Fibroblast of lung (primary cell): ENCODE data around the gene CAPZA3. TPM values are rescaled to one million over a fixed set of nuclear protein-coding genes. Genes with fewer than 3 reads are reported as not detected.

Source experiments
- DNase-seq, 2 donors: peaks; one replicate each; pipeline versions ENCODE4 v3.0.0 to v3.0.0-alpha.2; 2010; ENCODE audit warnings: low read depth in 2 of 2
- H2AFZ ChIP-seq: 2 replicates; pipeline ENCODE4 v1.5.1; 2012; ENCODE audit warnings: low read length, control low read depth, inconsistent platforms
- H3K27ac ChIP-seq: 2 replicates; pipeline ENCODE4 v1.5.1; 2011; ENCODE audit warnings: low read length, control low read depth; ENCODE audit not compliant: insufficient read depth
- H3K27me3 ChIP-seq: 2 replicates; pipeline ENCODE4 v1.5.1; 2011; ENCODE audit warnings: mild to moderate bottlenecking, low read length; ENCODE audit not compliant: control insufficient read depth, insufficient read depth
- H3K36me3 ChIP-seq: 2 replicates; pipeline ENCODE4 v1.5.1; 2011; ENCODE audit warnings: low read length; ENCODE audit not compliant: control insufficient read depth, insufficient read depth
- H3K4me1 ChIP-seq: 2 replicates; pipeline ENCODE4 v1.5.1; 2011; ENCODE audit warnings: low read length; ENCODE audit not compliant: control insufficient read depth, insufficient read depth; ENCODE audit errors: extremely low read depth
- H3K4me2 ChIP-seq: 2 replicates; pipeline ENCODE4 v1.5.1; 2011; ENCODE audit warnings: low read length, control low read depth; ENCODE audit not compliant: insufficient read depth; ENCODE audit errors: extremely low read depth
- H3K4me3 ChIP-seq, 4 experiments: fragments of 200-600 bp in 1 of 4; sonication (generic) in 1 of 4; replicated peaks in 1 of 4; 2 replicates each; pipeline ENCODE4 v1.5.1; 2011 to 2016; ENCODE audit warnings: low read length in 4 of 4, low read depth in 3 of 4, mild to moderate bottlenecking in 3 of 4, control low read depth in 2 of 4, inconsistent platforms in 1 of 4, mixed read lengths in 1 of 4; ENCODE audit not compliant: insufficient read depth in 1 of 4; ENCODE audit errors: control extremely low read depth in 1 of 4
- H3K79me2 ChIP-seq: 2 replicates; pipeline ENCODE4 v1.5.1; 2012; ENCODE audit warnings: mild to moderate bottlenecking, low read length, inconsistent platforms; ENCODE audit not compliant: control insufficient read depth, insufficient read depth
- H3K9ac ChIP-seq: 2 replicates; pipeline ENCODE4 v1.5.1; 2011; ENCODE audit warnings: mild to moderate bottlenecking, low read length, control low read depth; ENCODE audit not compliant: insufficient read depth
- H3K9me3 ChIP-seq: 2 replicates; pipeline ENCODE4 v1.5.1; 2012; ENCODE audit warnings: low read depth, low read length; ENCODE audit not compliant: control insufficient read depth, insufficient read depth
- H4K20me1 ChIP-seq: 2 replicates; pipeline ENCODE4 v1.5.1; 2011; ENCODE audit warnings: low read length; ENCODE audit not compliant: control insufficient read depth, insufficient read depth; ENCODE audit errors: extremely low read depth
- EZH2 ChIP-seq: IDR thresholded peaks from 2 replicates; pipeline ENCODE4 v1.5.1; 2012; ENCODE audit warnings: low read length, control low read depth, mild to moderate bottlenecking; ENCODE audit errors: missing control alignments
- polyA plus RNA-seq, 2 donors: library from polyadenylated mRNA; depleted of rRNA in 1 of 2; stranded (reverse) in 1 of 2; unstranded in 1 of 2; fragments of >200 nt; gene quantifications; 2 replicates each; pipeline ENCODE4 v1.2.1, GENCODE V29; 2011 to 2012; ENCODE audit warnings: missing spikeins in 1 of 2
- total RNA-seq: library from RNA; depleted of rRNA; stranded (reverse); fragments of >200 nt; gene quantifications from 2 replicates; pipeline ENCODE4 v1.2.1, GENCODE V29; 2014
- TF ChIP-seq, protein P1 (sequence below), 2 donors: IDR thresholded peaks in 1 of 2; conservative IDR thresholded peaks in 1 of 2; 1 replicate in 1 of 2; 2 replicates in 1 of 2; pipeline ENCODE4 v1.5.1; 2011 to 2012; ENCODE audit warnings: low read length in 2 of 2, control low read depth in 1 of 2, inconsistent platforms in 1 of 2, low read depth in 1 of 2, mild to moderate bottlenecking in 1 of 2

The CAPZA3 gene
- total and polyA plus RNA-seq, 2 donors (not counting 1 experiment from before 2014, with no cell fraction given), result not detected

DNA sequence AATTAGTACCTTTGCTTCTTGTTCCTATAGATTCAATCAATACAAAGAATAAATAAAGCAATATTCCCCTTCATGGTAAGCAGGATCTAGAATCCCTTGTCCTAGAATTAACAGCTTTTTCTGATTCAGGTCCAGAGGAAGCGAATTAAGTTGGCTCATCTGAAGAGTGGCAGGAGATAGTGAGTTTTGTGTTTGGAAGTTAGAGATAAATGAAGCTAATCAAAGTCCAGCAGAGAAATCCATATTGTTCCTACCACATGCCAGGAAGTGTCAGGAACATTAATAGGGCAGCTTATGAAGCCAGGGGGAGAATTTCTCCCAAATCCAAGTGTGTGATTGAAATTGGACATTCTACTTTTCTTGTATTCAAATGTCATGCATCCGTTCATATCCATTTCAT lies 13.9 kb downstream of the CAPZA3 start:
- H4K20me1 ChIP-seq, result no peaks in the 10 kb centered on the region
- no peaks in the 10 kb centered on the region for H3K79me2 ChIP-seq
- no peak overlapping the region for H3K4me3 ChIP-seq
- H3K36me3 ChIP-seq, result no peaks in the 10 kb centered on the region
- peaks cover 9% of the 10 kb centered on the region for H3K4me1 ChIP-seq
- no peak overlapping the region for H3K4me2 ChIP-seq
- no peaks in the 10 kb centered on the region for H3K27me3 ChIP-seq
- no peak for TF ChIP-seq EZH2
- TF ChIP-seq, protein P1, sequence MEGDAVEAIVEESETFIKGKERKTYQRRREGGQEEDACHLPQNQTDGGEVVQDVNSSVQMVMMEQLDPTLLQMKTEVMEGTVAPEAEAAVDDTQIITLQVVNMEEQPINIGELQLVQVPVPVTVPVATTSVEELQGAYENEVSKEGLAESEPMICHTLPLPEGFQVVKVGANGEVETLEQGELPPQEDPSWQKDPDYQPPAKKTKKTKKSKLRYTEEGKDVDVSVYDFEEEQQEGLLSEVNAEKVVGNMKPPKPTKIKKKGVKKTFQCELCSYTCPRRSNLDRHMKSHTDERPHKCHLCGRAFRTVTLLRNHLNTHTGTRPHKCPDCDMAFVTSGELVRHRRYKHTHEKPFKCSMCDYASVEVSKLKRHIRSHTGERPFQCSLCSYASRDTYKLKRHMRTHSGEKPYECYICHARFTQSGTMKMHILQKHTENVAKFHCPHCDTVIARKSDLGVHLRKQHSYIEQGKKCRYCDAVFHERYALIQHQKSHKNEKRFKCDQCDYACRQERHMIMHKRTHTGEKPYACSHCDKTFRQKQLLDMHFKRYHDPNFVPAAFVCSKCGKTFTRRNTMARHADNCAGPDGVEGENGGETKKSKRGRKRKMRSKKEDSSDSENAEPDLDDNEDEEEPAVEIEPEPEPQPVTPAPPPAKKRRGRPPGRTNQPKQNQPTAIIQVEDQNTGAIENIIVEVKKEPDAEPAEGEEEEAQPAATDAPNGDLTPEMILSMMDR (conservative IDR thresholded peaks at IDR 0.05 in 1 of 2, IDR thresholded peaks at IDR 0.05 in 1 of 2; ENCODE audit: low read depth in 1 of 2, low read length in 2 of 2), result no peak
- DNase-seq, result no peak
- H3K9me3 ChIP-seq, result no peaks in the 10 kb centered on the region
- no peak overlapping the region for H2AFZ ChIP-seq
- H3K9ac ChIP-seq, result no peak overlapping the region
- H3K27ac ChIP-seq, result peak overlapping the region; percentile 42

DNA sequence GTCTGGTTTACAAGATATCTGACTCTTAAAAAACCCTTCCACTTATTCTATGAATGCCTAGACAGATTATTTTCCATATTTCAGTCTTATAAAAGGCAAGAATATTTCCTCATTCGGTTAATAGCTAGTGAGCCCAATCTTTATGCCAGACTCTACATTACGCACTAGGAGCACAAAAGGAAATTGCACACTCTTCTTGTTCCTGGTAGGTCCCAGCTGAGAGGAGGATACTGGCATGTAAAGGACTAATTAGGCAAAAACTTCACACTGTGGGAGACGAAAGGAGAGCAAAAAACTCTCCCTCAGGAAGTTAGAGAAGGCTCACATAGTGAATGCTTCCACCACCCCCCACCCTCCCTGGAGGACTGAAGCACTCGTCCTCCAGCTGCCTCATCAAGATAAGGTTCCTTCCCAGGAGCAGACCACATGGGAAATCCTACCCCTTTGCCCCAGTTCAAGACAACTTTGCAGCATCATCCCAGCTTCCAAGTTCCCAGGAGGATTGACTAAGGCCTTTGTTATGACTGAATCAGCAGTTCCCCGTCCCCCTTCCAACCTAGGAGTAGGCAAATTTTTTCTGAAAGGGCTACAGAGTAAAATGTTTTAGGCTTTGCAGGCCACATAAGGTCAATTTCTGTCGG lies 14.5 kb downstream of the CAPZA3 start:
- TF ChIP-seq, protein P1 (conservative IDR thresholded peaks at IDR 0.05 in 1 of 2, IDR thresholded peaks at IDR 0.05 in 1 of 2; ENCODE audit: low read depth in 1 of 2, low read length in 2 of 2), result no peak
- TF ChIP-seq EZH2, result no peak
- peak overlapping the region; percentile 9 for H3K4me2 ChIP-seq

DNA sequence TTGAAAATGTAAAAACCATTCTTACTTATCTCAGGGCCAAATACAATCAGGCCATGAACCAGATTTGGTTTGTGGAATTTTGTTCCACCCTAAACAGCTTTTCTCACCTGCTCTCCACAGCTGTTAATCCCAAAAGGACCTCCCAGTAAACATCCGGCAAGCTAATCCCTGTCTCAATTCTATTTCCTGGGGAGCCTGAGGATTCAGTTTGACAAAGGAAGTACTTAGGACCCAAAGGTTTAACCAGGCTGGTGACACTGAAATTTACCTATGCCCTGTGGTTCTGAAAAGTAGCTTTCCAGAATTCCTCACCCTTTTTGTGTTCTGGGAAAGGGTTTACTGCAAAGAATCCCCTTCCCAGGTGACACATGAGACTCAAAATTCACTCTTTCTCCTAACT lies 15.0 kb downstream of the CAPZA3 start:
- H4K20me1 ChIP-seq, result no peaks in the 10 kb centered on the region
- no peak overlapping the region for H3K4me2 ChIP-seq
- no peaks in the 10 kb centered on the region for H3K9me3 ChIP-seq
- peaks cover 9% of the 10 kb centered on the region for H3K4me1 ChIP-seq
- H3K4me3 ChIP-seq, result no peak overlapping the region
- peak overlapping the region; percentile 33 for H3K27ac ChIP-seq
- no peak overlapping the region for H2AFZ ChIP-seq
- no peaks in the 10 kb centered on the region for H3K79me2 ChIP-seq
- H3K9ac ChIP-seq, result no peak overlapping the region
- TF ChIP-seq, protein P1 (conservative IDR thresholded peaks at IDR 0.05 in 1 of 2, IDR thresholded peaks at IDR 0.05 in 1 of 2; ENCODE audit: low read depth in 1 of 2, low read length in 2 of 2), result no peak
- TF ChIP-seq EZH2, result no peak
- no peak for DNase-seq
- H3K27me3 ChIP-seq, result no peaks in the 10 kb centered on the region
- H3K36me3 ChIP-seq, result no peaks in the 10 kb centered on the region

More for the DNA sequence above, 14.5 kb downstream of the CAPZA3 start:
- Histone ChIP-seq H3K36me3 (no peaks in the 10 kb centered on the region), H4K20me1 (no peaks in the 10 kb centered on the region), H3K9ac (no peak overlapping the region), H3K27ac (peak overlapping the region; percentile 42), H3K4me3 (no peak overlapping the region), H3K27me3 (no peaks in the 10 kb centered on the region), H3K79me2 (no peaks in the 10 kb centered on the region), H2AFZ (no peak overlapping the region), H3K9me3 (no peaks in the 10 kb centered on the region), H3K4me1 (peaks cover 9% of the 10 kb centered on the region)
- peak; percentile 94 for DNase-seq
